Measurements from ENCODE around the gene C12orf76.

The C12orf76 gene

DNA sequence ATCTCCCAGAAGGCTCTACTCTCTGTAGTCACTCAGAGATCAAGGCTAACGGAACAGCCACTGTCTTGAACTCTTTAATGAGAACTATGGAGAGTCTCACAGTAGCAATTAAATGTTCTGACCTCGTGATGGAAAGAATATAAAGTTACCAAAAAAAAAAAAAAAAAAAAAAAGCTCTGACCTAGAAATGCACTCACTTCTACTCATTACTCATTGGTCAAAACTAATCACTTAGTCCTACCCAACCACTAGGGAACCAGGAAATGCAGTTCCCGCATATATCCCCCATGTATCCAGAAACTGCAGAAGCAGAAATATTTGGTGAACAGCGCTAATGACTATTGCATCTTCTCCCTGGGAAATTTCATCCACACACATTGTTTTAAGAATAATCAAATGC, 29.5 kb upstream of the C12orf76 start:
- H2AFZ ChIP-seq (ENCODE audit: low read length): no peak overlapping the region
- DNase-seq: no peak
- peaks cover 4% of the 10 kb centered on the region; the same call in 1 of the 2 replicates for H3F3A ChIP-seq (ENCODE audit: insufficient read depth, low read length)
- no peaks in the 10 kb centered on the region for H3K9me2 ChIP-seq (replicated peaks; ENCODE audit: insufficient read depth, low read length)
- H3K4me1 ChIP-seq (ENCODE audit: low read length): peaks cover 12% of the 10 kb centered on the region
- H3K36me3 ChIP-seq (replicated peaks; ENCODE audit: insufficient read depth, low read length): no peaks in the 10 kb centered on the region
- H3K27me3 ChIP-seq (replicated peaks; ENCODE audit: insufficient read depth, low read length): no peaks in the 10 kb centered on the region
- TF ChIP-seq EZH2 (optimal IDR thresholded peaks at IDR 0.05; ENCODE audit: low read depth, low read length) (no peak), EZH2phosphoT487 (IDR thresholded peaks at IDR 0.05; ENCODE audit: low read length) (no peak)
- TF ChIP-seq, protein P1, sequence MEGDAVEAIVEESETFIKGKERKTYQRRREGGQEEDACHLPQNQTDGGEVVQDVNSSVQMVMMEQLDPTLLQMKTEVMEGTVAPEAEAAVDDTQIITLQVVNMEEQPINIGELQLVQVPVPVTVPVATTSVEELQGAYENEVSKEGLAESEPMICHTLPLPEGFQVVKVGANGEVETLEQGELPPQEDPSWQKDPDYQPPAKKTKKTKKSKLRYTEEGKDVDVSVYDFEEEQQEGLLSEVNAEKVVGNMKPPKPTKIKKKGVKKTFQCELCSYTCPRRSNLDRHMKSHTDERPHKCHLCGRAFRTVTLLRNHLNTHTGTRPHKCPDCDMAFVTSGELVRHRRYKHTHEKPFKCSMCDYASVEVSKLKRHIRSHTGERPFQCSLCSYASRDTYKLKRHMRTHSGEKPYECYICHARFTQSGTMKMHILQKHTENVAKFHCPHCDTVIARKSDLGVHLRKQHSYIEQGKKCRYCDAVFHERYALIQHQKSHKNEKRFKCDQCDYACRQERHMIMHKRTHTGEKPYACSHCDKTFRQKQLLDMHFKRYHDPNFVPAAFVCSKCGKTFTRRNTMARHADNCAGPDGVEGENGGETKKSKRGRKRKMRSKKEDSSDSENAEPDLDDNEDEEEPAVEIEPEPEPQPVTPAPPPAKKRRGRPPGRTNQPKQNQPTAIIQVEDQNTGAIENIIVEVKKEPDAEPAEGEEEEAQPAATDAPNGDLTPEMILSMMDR (IDR thresholded peaks at IDR 0.05; ENCODE audit: low read length): no peak
- H3K79me2 ChIP-seq (ENCODE audit: low read length): no peaks in the 10 kb centered on the region
- H3K4me2 ChIP-seq (ENCODE audit: low read depth, low read length): no peak overlapping the region
- no peak overlapping the region for H3K4me3 ChIP-seq (ENCODE audit: low read length)
- no peaks in the 10 kb centered on the region for H4K20me1 ChIP-seq (ENCODE audit: insufficient read depth, low read length)
- H3K9me3 ChIP-seq (replicated peaks; ENCODE audit: insufficient read depth, low read length): no peaks in the 10 kb centered on the region
- H3K9ac ChIP-seq (ENCODE audit: low read length): no peak overlapping the region
- no peak overlapping the region for H3K27ac ChIP-seq (ENCODE audit: low read length)

- H3K4me1 ChIP-seq (ENCODE audit: low read length): peaks cover 12% of the 10 kb centered on the region
- no peak overlapping the region for H3K27ac ChIP-seq (ENCODE audit: low read length)
- H3K4me3 ChIP-seq (ENCODE audit: low read length): no peak overlapping the region
- no peaks in the 10 kb centered on the region for H3K9me2 ChIP-seq (replicated peaks; ENCODE audit: insufficient read depth, low read length)
- H3F3A ChIP-seq (ENCODE audit: insufficient read depth, low read length): peaks cover 4% of the 10 kb centered on the region; the same call in 1 of the 2 replicates
- no peak overlapping the region for H3K9ac ChIP-seq (ENCODE audit: low read length)
- H2AFZ ChIP-seq (ENCODE audit: low read length): no peak overlapping the region
- H4K20me1 ChIP-seq (ENCODE audit: insufficient read depth, low read length): no peaks in the 10 kb centered on the region
- H3K36me3 ChIP-seq (replicated peaks; ENCODE audit: insufficient read depth, low read length): no peaks in the 10 kb centered on the region
- H3K27me3 ChIP-seq (replicated peaks; ENCODE audit: insufficient read depth, low read length): no peaks in the 10 kb centered on the region
- TF ChIP-seq, protein P1 (IDR thresholded peaks at IDR 0.05; ENCODE audit: low read length): no peak
- TF ChIP-seq EZH2 (optimal IDR thresholded peaks at IDR 0.05; ENCODE audit: low read depth, low read length) (no peak), EZH2phosphoT487 (IDR thresholded peaks at IDR 0.05; ENCODE audit: low read length) (no peak)
- no peak overlapping the region for H3K4me2 ChIP-seq (ENCODE audit: low read depth, low read length)
- no peaks in the 10 kb centered on the region for H3K79me2 ChIP-seq (ENCODE audit: low read length)
- DNase-seq: no peak
- H3K9me3 ChIP-seq (replicated peaks; ENCODE audit: insufficient read depth, low read length): no peaks in the 10 kb centered on the region
Observed at GRCh38 chr12:110075880-110076279, 27.6 kb upstream of the C12orf76 start.

GRCh38 chr12:110074089-110074488, 25.8 kb upstream of the C12orf76 start:
- DNase-seq: no peak
- TF ChIP-seq EZH2phosphoT487 (IDR thresholded peaks at IDR 0.05; ENCODE audit: low read length) (no peak), EZH2 (optimal IDR thresholded peaks at IDR 0.05; ENCODE audit: low read depth, low read length) (no peak)
- TF ChIP-seq, protein P1 (IDR thresholded peaks at IDR 0.05; ENCODE audit: low read length): no peak
- Histone ChIP-seq H2AFZ (ENCODE audit: low read length) (no peak overlapping the region; the same call in 1 of the 2 replicates), H3K9ac (ENCODE audit: low read length) (no peak overlapping the region), H3K4me3 (ENCODE audit: low read length) (no peak overlapping the region), H3K79me2 (ENCODE audit: low read length) (no peaks in the 10 kb centered on the region), H4K20me1 (ENCODE audit: insufficient read depth, low read length) (no peaks in the 10 kb centered on the region), H3K9me2 (replicated peaks; ENCODE audit: insufficient read depth, low read length) (no peaks in the 10 kb centered on the region), H3K27me3 (replicated peaks; ENCODE audit: insufficient read depth, low read length) (no peaks in the 10 kb centered on the region), H3K4me1 (ENCODE audit: low read length) (peaks cover 4% of the 10 kb centered on the region), H3K9me3 (replicated peaks; ENCODE audit: insufficient read depth, low read length) (no peaks in the 10 kb centered on the region), H3K36me3 (replicated peaks; ENCODE audit: insufficient read depth, low read length) (no peaks in the 10 kb centered on the region), H3K27ac (ENCODE audit: low read length) (no peak overlapping the region), H3K4me2 (ENCODE audit: low read depth, low read length) (no peak overlapping the region), H3F3A (ENCODE audit: insufficient read depth, low read length) (peaks cover under 1% of the 10 kb centered on the region; the same call in 1 of the 2 replicates)
